Measurements from ENCODE around the gene PLCXD3. TPM values are rescaled to one million over a fixed set of nuclear protein-coding genes. Genes with fewer than 3 reads are reported as not detected.

The PLCXD3 gene
- total and polyA plus RNA-seq, 10 of the 15 experiments (the other 5 are each of a cell fraction or from before 2014, with no cell fraction given) = not detected

- no peak overlapping the region for H3K4me3 ChIP-seq
- no peak overlapping the region for H3K4me2 ChIP-seq (ENCODE audit: control insufficient read depth, insufficient read depth)
- no TSS peak for BruUV-seq (replicated peaks)
- no peak for FAIRE-seq
- ChIA-PET RAD21 (ENCODE audit: unreplicated experiment) (interaction anchor here (1.1 kb wide), 1 partner anchor 73 kb away, joined by 3 read pairs; no protein-coding TSS in a partner anchor), SMC1A (ENCODE audit: uncharacterized antibody, unreplicated experiment) (no interaction called here), POLR2A (no interaction called here), CTCF (interaction anchor here (0.7 to 1.2 kb wide), 2 partner anchors 8 to 179 kb away, joined by 3 read pairs; no protein-coding TSS in a partner anchor)
- TF ChIP-seq BRCA1 (IDR thresholded peaks at IDR 0.05; ENCODE audit: low read depth, low read length) = no peak
- no peak for TF ChIP-seq CHD2 (IDR thresholded peaks at IDR 0.05; ENCODE audit: borderline replicate concordance, low read depth, low read length)
- no peak overlapping the region for H2AFZ ChIP-seq (ENCODE audit: control insufficient read depth, low read depth, low read length)
- in situ Hi-C loops (cut with MboI) = no loop called here
- WGBS (ENCODE audit: insufficient coverage, insufficient replicate concordance, low lambda C conversion rate, missing lambda C conversion rate) = 38% methylated on average over 2 of the region's 2 CpGs
- no peak overlapping the region for H3K9ac ChIP-seq (ENCODE audit: control insufficient read depth, insufficient read depth, low read length)
- no peaks in the 10 kb centered on the region for H3K79me2 ChIP-seq (ENCODE audit: control insufficient read depth, insufficient read depth, low read length)
- intact Hi-C loops (cut with micrococcal nuclease; ENCODE audit: unreplicated experiment) = no loop called here
- no peaks in the 10 kb centered on the region for H3K36me3 ChIP-seq (ENCODE audit: control insufficient read depth in 2 of 2, insufficient read depth in 2 of 2, low read length in 1 of 2)
- no peak for ATAC-seq
- no peaks in the 10 kb centered on the region for H3K4me1 ChIP-seq (ENCODE audit: control insufficient read depth, insufficient read depth, low read length)
- H4K20me1 ChIP-seq (ENCODE audit: control insufficient read depth, insufficient read depth) = no peaks in the 10 kb centered on the region
- no peak for DNase-seq (ENCODE audit: low read depth, low spot score)
- no peaks in the 10 kb centered on the region for H3K9me3 ChIP-seq (replicated peaks; ENCODE audit: control insufficient read depth, insufficient read depth, low read length)
- no peaks in the 10 kb centered on the region for H3K27me3 ChIP-seq (replicated peaks in 1 of 2; ENCODE audit: control insufficient read depth in 2 of 2, insufficient read depth in 2 of 2, low read length in 1 of 2)
- no peak overlapping the region for H3K27ac ChIP-seq (ENCODE audit: control insufficient read depth, insufficient read depth)
Observed at GRCh38 chr5:41457094-41457493, 53.3 kb downstream of the PLCXD3 start.

GRCh38 chr5:41452506-41452905 lies 57.9 kb downstream of the PLCXD3 start:
- POLR2A ChIA-PET = no interaction called here
- in situ Hi-C loops (cut with MboI) = no loop called here
- intact Hi-C loops (cut with micrococcal nuclease; ENCODE audit: unreplicated experiment) = no loop called here
- RAD21 ChIA-PET (ENCODE audit: unreplicated experiment) = no interaction called here
- H3K27me3 ChIP-seq (replicated peaks in 1 of 2; ENCODE audit: control insufficient read depth in 2 of 2, insufficient read depth in 2 of 2, low read length in 1 of 2) = no peaks in the 10 kb centered on the region
- H3K27ac ChIP-seq (ENCODE audit: control insufficient read depth, insufficient read depth) = no peak overlapping the region
- H3K36me3 ChIP-seq (ENCODE audit: control insufficient read depth in 2 of 2, insufficient read depth in 2 of 2, low read length in 1 of 2) = no peaks in the 10 kb centered on the region
- H4K20me1 ChIP-seq (ENCODE audit: control insufficient read depth, insufficient read depth) = no peaks in the 10 kb centered on the region
- WGBS (ENCODE audit: insufficient coverage, insufficient replicate concordance, low lambda C conversion rate, missing lambda C conversion rate) = 0% methylated on average over 2 of the region's 2 CpGs
- no peaks in the 10 kb centered on the region for H3K79me2 ChIP-seq (ENCODE audit: control insufficient read depth, insufficient read depth, low read length)
- no peak for DNase-seq (ENCODE audit: low read depth, low spot score)
- no peak overlapping the region for H3K9ac ChIP-seq (ENCODE audit: control insufficient read depth, insufficient read depth, low read length)
- SMC1A ChIA-PET (ENCODE audit: uncharacterized antibody, unreplicated experiment) = no interaction called here
- CTCF ChIA-PET = no interaction called here
- no peak overlapping the region for H2AFZ ChIP-seq (ENCODE audit: control insufficient read depth, low read depth, low read length)
- ATAC-seq = no peak
- H3K4me2 ChIP-seq (ENCODE audit: control insufficient read depth, insufficient read depth) = no peak overlapping the region
- BruUV-seq (replicated peaks) = no TSS peak
- FAIRE-seq = no peak
- H3K9me3 ChIP-seq (replicated peaks; ENCODE audit: control insufficient read depth, insufficient read depth, low read length) = no peaks in the 10 kb centered on the region
- no peaks in the 10 kb centered on the region for H3K4me1 ChIP-seq (ENCODE audit: control insufficient read depth, insufficient read depth, low read length)
- no peak overlapping the region for H3K4me3 ChIP-seq
- TF ChIP-seq POLR2AphosphoS2 (IDR thresholded peaks at IDR 0.05; ENCODE audit: low read depth, low read length) (no peak), MEF2A (IDR thresholded peaks at IDR 0.05; ENCODE audit: insufficient read depth, low read depth, low read length) (no peak), IRF4 (IDR thresholded peaks at IDR 0.05; ENCODE audit: low read depth, low read length) (no peak), EED (IDR thresholded peaks at IDR 0.05; ENCODE audit: low read depth) (no peak), MTA2 (IDR thresholded peaks at IDR 0.05; ENCODE audit: low read depth) (no peak), STAT3 (IDR thresholded peaks at IDR 0.05; ENCODE audit: low read depth, low read length) (no peak), TBL1XR1 (IDR thresholded peaks at IDR 0.05; ENCODE audit: low read depth, low read length) (no peak), ZNF274 (IDR thresholded peaks at IDR 0.05; ENCODE audit: insufficient read depth, insufficient read length) (no peak), MLLT1 (IDR thresholded peaks at IDR 0.05) (no peak), TCF7 (IDR thresholded peaks at IDR 0.05; ENCODE audit: borderline replicate concordance) (no peak)
- TF ChIP-seq, protein P1, sequence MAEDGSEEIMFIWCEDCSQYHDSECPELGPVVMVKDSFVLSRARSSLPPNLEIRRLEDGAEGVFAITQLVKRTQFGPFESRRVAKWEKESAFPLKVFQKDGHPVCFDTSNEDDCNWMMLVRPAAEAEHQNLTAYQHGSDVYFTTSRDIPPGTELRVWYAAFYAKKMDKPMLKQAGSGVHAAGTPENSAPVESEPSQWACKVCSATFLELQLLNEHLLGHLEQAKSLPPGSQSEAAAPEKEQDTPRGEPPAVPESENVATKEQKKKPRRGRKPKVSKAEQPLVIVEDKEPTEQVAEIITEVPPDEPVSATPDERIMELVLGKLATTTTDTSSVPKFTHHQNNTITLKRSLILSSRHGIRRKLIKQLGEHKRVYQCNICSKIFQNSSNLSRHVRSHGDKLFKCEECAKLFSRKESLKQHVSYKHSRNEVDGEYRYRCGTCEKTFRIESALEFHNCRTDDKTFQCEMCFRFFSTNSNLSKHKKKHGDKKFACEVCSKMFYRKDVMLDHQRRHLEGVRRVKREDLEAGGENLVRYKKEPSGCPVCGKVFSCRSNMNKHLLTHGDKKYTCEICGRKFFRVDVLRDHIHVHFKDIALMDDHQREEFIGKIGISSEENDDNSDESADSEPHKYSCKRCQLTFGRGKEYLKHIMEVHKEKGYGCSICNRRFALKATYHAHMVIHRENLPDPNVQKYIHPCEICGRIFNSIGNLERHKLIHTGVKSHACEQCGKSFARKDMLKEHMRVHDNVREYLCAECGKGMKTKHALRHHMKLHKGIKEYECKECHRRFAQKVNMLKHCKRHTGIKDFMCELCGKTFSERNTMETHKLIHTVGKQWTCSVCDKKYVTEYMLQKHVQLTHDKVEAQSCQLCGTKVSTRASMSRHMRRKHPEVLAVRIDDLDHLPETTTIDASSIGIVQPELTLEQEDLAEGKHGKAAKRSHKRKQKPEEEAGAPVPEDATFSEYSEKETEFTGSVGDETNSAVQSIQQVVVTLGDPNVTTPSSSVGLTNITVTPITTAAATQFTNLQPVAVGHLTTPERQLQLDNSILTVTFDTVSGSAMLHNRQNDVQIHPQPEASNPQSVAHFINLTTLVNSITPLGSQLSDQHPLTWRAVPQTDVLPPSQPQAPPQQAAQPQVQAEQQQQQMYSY (CRISPR knock-in tag; IDR thresholded peaks at IDR 0.05) = no peak
